Esophagus mucosa (tissue), 1 donor: ENCODE measurements around the gene TIFAB. TPM values are rescaled to one million over a fixed set of nuclear protein-coding genes. Genes with fewer than 3 reads are reported as not detected.

Source experiments
- ATAC-seq: fragments of 200-7000 bp; cut with Tn5 transposase; one replicate; pipeline ENCODE4 v1.9.1; 2020
- total RNA-seq: library from RNA; stranded (reverse); gene quantifications from one replicate; pipeline ENCODE4 v1.2.4, GENCODE V29; 2023
- donor health status: DM: yes; HTN: yes; CAD: no.

The TIFAB gene
- total RNA-seq, 1 donor from 2014 or later = not detected

DNA sequence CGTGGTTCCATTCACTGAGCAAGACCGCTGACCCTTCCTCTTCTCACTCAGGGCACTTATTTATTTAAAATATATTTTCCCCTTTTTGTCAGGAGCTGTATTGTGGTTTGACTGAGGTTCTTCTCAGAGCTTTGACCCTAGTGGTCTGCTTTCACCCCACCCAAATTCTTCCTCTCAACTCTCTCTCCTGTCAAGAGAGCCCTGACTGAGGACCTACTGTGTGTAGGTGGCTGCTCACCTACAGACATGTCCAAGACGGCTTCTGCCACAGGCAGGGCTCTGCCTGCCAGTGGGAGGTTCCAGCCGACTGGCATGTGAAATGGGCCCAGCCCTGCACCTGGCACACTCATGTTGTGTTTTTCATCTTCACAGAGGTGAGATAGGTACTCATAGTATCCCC is 10.2 kb downstream of the TIFAB start:
- no peak for ATAC-seq

DNA sequence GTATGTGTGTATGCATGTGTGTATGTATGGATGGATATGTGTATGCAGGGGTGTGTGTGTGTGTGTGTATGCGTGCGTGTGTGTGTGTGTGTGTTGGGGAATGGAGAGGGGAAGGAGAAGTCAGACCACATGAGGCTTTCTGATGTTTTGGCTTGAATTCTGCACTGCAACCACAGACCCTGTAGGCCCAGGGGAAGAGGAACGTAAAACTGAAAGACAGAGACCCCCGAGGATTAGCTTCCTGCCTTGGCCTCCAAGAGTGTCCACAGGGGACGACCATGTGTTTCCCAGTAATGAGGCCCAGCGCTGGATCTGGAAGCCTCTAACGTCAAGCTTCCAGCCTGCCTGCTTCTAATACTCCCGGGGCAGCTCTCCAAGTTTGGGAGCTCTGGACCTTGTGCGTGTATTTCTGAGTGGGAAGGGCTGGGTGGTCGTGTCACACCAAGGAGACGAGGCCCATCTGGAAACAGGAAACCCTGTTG is 10.8 kb downstream of the TIFAB start:
- ATAC-seq = no peak

DNA sequence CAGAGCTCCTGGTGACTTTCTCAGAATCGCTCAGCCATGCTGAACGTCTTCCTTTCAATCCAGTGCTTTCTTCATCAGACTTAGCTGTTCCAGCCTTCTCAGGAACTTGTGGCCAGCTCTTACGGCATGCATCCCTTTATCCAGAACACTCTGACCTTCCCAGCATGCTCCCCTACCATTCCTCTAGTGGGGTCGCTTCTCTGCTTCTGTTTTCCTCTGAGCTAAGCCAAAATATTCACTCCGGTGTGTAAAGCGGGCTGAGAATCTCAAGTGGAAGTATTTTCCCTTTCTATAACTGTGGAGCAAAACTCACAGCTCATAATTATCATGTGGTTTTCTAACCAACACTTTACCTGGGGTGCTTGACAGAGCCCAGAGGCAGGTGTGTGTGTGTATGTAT is 11.2 kb downstream of the TIFAB start:
- ATAC-seq = no peak

DNA sequence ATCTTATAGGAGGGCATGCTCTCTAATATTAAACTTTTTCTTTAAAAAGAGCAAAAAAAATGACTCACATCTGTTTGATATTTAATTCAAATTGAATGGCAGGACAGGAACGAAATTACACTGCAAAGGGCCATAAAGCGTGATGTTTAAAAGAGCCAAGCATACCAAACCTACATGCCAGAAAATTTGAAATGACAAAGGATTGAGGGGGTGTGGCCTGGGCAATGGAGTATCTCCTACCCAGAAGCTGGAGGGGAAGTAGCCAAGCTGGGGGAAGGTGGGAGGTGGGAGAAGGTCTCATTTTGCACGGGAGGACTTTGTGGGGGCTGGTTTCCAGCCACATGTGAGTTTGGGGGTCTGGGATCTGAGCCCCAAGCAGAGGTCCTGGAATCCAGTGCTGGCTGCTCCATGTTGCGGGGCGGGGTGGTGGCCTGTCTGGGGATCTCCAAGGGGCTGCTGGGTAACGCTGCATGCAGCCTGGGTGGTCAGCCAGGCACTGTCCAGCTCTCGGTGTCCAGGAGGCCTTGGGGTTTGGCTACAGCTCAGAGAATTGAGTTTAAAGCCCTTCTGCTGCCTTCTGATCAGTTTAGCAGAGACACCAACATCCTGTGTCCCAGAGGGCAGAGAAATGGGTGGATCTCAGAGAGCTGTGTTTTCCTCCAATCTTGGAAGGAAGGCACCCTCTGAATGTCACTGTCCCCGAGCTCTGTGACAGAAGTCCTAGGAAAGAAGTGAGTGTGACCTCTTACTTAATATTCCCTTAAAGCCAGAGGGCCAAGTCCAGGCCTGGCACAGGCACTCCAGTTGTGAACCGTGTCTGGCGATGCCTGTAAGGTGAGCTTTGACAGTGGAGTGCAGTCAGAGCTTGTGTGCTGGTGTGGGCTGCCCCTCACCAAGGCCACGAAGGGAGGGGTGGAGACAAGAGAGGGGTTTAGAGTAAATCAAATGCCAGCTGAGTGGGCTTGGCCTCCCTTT is 12.6 kb downstream of the TIFAB start:
- no peak for ATAC-seq

DNA sequence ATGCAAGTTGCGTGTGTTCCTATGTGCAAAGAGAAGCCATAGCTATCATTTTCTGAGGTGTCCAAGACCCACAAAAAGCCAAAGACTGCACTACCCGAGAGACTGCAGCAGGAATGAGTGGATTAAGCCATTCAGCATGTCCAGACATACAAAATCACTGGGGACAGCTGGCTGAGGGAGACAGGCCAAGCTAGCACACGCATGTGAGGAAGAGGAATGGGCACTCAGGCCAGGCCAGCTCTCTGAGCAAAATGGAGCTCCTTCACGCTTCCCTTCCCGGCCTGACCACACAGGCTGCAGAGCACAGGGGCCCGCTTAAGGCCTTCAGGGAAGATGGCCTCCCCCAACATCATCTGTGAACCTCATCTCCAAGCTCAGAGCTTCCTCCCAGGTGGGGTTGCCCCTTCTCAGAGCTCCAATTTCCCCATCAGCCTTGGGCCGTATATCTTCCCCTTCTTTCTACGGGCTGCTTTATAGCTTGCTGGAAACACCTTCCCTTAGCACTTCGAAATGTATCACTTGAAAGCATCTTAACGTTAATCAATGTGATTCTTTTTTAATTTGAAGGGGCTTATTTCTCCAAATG is 13.4 kb downstream of the TIFAB start:
- ATAC-seq = no peak

DNA sequence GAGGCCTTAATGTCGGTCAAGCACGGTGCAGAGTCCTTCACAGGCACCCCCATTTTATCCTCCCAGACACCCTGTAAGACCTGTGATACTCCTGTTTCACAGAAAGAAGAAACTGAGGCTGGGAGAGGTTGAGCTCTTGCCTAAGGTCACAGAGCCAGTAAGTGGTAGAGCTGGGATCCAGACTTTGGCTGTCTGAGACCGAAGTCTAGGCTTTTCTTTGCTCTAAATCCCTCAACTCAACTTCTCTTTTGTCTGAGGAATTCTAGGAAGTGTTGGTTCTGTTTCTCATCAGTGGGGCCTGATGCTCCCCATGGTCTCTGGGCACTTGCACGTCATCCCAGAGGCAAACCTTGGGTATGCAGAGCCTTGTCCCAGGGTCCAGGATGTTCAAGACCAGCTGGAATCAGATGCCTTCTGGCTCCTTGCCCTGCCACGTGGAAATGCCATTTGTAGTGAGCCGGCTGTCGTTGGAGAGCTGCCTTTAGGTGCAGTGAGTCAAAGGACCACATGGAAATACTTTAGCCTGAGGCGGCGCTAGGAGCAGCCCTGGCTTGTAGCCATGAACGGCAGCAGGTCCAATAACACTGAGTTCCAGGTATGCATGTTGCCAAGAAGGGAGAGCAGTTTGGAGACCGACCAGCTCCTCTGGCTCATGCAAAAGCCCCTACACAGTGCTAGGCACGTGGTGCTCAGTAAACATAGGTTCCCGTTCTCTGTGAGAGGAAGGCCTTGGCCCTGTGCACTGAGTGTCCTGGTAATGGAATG is 14.2 kb downstream of the TIFAB start:
- ATAC-seq = no peak

DNA sequence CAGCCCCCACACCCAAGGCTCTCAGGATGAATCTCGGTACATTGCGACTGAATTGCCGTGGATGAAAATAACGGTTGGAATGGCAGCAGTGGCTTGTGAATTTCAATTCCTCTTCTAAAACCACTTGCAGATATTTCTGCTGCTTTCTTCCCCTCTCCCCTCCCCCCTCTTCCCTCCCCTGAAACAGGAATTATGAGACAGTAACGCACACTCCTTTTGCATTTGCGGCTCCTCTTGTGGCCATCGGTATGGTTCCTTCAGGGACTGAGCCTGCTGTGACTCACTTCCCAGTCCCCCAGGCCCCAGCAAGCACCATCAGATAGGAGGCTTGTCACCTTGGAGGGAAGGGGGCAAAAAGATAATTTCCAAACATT is 14.7 kb downstream of the TIFAB start:
- no peak for ATAC-seq

DNA sequence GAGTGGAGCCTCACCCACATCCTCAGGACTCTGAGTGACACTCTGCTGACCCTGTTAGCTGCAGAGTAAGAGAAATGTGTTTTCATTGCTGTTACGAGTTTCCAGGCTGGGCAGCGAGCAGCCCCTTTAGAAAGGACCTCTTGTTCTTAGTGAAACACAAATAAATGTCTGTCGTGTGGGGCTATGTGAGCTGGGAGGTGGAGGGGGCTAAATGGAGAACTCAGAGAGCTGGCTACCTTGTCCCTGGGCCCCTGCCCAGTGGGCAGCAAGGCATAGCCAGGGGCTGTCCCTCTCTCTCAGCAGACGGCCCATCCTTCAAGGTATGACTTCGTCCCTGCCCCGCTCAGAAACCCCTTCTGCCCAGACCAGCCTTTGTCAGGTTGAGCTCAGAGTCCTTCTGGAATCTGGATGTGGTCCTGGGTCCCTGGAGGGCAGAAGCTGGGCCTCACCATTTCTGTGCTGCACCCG is 15.2 kb downstream of the TIFAB start:
- no peak for ATAC-seq

DNA sequence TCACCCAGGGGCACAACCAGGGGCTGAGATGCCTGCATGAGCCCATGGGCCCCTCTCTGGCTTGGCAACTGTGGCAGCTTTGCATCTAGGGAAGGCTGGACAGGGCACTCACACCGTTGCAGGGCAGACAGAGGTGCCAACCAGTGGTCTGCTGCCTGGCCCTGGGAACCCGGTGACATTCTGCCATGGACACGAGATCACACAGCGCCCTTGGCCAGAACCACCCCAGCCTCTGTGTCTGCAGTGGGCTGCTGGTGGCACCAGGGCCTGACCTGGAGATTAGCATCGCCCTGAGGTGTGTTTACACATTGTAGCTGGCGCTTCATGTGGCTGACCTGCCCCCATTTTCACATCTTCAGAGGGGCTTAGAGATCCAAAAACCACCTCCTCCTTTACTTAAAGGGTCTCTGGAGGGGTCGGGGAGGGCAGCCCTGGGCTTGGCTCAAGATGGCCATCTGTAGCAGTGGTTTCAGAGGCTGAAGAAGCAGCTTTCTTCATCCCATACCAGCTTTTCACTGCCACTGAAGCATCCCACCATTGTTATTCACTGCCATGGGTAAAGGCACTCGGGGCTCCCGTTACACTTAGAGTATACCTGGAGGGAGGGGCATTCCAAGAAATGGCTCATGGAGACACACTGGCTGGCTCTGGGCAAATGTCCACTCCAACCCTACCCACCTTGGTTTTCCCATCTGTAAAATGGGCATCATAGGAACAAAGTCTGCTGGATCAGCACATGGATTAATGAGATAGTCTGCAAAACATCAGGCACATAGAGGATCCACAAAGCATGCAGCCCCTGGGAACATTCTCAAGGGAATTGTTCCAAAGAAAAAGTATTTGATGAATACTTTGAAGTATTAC is 16.5 kb downstream of the TIFAB start:
- no peak for ATAC-seq

DNA sequence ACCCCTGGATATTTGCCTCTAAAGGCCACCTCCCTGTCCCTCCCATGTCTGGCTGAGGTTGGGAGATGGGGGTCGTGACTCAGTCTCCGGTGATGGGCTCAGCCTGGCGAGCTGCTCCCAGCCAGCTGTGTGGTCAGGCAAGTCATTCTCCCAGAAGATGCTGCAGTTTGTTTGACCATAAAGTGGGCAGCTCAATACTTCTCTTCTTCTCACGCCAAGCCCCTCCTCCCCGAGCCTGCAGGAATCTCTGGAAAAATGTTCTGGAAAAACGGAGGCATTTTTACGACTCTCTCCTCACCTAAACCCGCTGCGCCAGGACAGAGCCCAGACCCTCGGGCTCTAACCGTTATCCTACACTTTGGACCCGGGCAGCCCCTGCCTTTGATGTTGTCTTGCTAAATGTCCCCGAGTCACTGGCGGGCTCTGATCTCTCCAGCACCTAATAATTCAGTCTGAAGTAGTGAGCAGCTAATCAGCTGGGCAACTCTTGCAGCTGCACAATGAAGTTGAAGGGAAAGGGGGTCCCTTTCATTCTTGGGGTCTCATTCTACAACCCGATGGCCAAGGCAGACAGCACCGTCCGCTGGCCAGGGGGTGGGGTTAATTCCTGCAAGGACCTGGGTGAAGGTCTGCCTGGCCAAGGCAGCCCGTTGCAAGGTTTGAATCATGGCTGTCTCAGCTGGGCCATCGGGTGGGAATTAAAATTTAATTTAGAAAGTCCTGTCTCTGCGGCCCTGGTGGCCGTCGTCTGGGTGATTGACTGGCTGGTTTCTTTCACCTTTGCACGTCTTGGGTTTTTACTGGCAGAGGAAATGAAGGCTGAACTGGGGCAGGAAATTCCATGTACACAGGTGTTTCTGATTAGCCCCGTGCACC is 17.3 kb downstream of the TIFAB start:
- ATAC-seq = no peak

DNA sequence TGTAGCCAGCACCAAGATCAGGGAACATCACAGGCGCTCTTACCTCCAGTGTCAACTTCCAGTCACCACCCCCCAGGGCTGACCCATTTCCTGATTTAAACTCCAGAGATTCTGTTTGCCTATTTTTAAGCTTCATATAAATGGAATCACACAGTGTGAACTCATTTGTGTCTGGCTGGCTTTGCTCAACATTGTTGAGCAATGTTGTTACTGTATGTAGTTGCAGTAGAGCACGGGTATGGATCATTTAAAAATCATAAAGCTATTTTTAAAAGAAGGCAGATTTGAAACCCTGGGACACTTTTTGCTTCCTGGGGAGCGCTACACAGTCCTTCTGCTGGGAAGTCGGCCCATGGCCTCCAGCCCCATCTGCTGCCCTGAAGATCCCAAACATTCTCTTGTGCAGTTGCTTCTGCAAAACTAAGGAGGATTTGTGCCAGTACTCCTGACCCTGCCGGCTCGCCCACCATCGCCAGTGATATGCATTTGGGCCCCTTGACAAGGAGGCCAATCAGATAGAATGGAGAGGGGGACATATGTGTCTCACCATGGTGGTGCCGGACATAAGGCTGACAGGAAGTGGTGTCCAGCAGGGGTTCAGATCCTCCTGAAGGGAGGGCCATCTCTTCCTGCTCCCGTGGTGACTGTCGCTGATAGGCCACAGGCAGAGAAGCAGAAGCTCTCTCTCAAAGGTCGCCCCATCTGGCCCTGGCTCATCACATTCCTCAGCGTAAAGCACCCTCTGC is 18.3 kb downstream of the TIFAB start:
- no peak for ATAC-seq

DNA sequence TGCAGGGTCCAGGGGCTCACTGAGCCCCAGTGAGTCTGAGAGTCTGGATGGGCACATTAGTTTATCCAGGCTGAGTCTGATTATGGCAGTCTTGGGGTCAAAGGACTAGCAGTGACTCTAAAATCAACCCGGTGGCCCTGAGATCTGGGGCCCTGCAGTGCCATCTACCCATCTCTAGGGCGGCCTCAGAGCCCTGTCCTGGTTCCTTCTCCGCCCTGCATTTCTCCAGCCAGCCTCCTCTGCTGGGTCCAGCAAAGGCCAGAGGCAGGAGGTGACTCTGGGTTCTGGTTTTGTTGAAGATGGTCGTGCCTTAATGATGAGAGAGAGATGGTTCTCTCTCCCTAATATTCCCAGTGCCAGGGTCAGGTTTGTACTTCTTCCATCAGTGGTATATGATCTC is 20.0 kb downstream of the TIFAB start:
- no peak for ATAC-seq

DNA sequence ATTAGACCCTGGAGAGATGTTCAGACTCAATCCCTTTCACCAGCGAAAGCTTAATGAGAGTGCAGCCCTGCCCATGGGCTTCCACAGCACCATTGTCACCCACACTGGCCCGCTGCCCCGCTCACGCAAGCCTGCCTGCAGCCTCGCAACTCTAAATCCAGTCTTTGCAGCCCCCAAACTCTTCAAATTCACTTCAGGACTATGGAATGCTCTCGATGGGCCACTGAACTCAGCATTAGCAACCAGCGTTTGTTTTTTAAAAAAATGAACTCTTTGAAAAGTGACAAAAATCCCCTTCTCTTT is 22.1 kb downstream of the TIFAB start:
- no peak for ATAC-seq

DNA sequence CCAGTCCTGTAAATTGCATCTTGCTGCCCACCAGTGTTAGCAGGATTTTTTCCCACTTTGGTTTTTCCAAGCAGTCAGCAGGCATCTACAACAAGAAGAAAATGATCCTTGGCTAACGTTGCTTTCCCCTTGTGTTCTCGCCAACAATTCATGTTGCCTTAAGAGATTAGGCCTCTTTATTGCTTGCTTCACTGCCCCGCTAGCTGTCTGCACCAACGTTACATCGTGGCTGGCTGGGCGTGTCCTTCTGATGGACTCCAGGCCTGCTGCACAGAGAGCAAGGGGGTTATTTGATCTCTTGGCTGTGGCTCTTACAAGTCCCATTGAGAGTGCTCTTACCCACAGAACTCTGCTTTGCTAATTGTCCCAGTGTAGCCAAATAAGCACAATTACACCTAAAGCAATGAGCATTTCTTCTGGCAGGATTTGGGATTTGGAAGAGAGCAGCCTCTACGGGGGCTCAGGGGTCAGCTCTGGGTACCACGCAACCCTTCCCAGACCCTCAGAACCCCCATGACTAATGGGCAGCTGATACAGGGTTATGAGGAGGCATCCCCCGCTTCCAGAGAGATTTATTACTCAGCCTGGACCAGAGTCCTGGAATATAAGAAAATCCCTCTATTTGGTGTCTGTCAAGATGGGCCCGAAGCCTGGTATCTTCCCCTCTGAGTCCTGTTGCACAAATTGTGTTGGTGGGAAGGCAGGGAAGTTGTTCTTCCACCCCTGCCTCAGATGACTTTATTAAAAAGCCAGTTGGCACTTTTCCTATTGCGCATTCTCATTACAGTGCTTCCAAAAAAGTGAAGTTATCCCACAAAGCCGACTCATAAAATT is 22.6 kb downstream of the TIFAB start:
- ATAC-seq = no peak

DNA sequence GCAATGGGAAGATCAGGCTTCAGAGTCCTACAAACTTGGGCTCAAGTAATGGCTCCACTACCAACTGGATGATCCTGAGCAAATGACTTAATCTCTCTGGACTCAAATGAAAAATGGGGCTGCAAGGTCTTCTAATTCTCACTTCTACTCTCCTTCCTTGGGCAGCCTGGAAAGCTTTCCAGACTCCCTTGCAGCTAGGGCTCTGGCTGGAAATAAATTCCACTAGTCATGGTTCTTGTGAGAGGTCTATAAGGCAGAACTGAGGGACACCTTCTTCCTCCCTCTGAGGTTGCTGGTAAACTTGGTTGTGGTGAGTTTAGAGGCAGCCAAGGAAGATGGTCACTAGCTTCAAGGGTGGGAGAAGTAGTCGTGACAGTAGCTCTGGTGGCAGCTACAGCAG is 23.6 kb downstream of the TIFAB start:
- ATAC-seq = no peak

DNA sequence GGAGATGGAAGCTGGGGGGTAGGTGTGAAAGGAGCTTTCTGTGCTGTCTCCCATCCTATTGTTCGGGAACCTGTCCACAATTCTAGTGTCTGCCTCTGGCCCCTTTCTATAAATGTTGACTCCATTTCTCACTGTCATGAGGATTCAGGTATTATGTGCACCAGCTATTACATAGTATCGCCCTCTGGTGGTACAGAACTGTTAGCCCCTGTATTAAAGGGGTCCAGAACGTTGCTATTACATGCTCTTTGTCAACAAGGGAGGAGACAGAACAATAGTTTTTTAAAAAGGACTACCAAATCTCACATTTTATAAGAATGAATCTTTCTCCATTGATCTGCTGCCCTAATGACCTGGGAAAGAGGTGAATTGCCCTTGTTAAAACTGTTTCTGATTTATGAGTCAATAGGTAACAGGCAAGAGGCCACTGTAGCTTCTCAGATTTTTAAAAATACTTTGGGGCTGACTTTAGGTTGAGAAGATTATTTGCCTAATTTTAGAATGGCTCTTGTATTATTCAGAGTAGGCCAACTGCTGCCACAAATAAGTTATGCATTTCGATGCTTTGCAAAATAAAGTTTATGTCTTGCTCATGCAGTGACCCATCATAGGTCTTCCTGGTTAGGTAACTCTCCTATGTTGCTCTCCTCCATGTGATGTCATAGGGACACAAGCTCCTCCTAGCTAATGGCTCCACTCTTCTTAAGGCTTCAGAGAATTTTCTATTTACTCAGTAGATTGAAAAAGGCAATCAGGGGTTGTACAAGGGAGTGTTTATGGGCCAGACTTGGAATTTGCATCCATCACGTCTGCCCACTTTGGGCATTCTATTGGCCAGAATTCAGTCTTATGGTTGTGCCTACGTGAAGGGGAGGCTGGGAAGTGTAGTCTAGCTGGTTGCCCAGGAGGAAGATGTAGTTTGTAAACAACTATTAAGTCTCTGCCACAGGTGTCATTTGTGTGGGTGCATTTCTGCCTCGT is 25.8 kb downstream of the TIFAB start:
- ATAC-seq = peak; percentile 78

DNA sequence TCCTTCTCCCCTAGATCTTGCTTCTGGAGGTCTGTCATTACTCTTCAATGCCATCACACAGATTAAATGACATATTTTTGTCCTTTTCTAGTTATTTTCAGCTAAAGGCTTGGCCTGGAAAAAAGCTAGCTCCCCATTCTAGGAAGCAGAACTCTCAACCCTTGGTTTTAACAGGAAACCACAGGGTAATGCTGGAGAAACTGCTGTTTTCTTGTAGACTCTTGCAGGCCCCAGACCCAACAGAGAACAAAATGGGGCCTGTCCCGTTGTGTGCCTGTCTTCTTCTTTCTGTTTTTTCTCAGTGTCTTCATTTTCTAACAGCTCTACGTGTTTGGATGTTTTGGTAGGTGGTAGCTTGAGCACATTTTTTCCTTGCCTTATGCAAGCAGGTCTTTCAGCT is 26.5 kb downstream of the TIFAB start:
- ATAC-seq = no peak

DNA sequence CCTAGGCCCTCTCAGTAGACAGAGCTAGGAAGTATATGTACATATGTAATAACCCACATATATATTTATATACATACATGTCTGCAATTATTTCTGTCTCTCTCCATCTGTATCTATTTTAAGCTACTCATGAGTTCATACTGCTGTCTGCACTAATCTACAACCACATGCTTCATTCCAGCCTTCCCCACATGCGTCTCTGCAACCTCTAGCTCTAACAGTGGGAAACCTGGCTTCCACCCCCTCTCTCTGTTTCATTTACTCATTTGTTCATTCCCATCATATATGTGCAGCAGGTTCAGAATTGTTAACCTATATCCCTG is 28.3 kb downstream of the TIFAB start:
- no peak for ATAC-seq
